CD4-positive, alpha-beta memory T cell (primary cell): ENCODE data around the gene LRRC70. TPM values are rescaled to one million over a fixed set of nuclear protein-coding genes. Genes with fewer than 3 reads are reported as not detected.

Source experiments
- CTCF ChIA-PET: fragments of 350-600 bp; sonication (Branson Sonifier 250); formaldehyde crosslinking; loops from one replicate; lab custom pipeline; 2021; ENCODE audit warnings: inconsistent platforms; ENCODE audit not compliant: partially characterized antibody; lab: Charles Lee
- POLR2A ChIA-PET: fragments of 350-600 bp; sonication (Branson Sonifier 250); formaldehyde crosslinking; loops from one replicate; lab custom pipeline; 2021; ENCODE audit not compliant: partially characterized antibody; lab: Charles Lee
- DNase-seq, 5 donors: peaks; one replicate each; pipeline versions ENCODE4 v3.0.0 to v3.0.0-alpha.2; 2020 to 2022; ENCODE audit warnings: mixed read lengths in 1 of 5
- H3K27ac ChIP-seq: one replicate; pipeline ENCODE4 v1.7.0; 2013; ENCODE audit warnings: low read depth, low read length
- H3K27me3 ChIP-seq: 2 replicates; pipeline ENCODE4 v1.7.0; 2013; ENCODE audit warnings: mild to moderate bottlenecking, low read length, moderate library complexity; ENCODE audit not compliant: insufficient read depth
- H3K36me3 ChIP-seq: 2 replicates; pipeline ENCODE4 v1.7.0; 2013; ENCODE audit warnings: mild to moderate bottlenecking, low read length, moderate library complexity; ENCODE audit not compliant: insufficient read depth
- H3K4me1 ChIP-seq: 2 replicates; pipeline ENCODE4 v1.7.0; 2013; ENCODE audit warnings: mild to moderate bottlenecking, low read length, moderate library complexity; ENCODE audit not compliant: insufficient read depth
- H3K4me3 ChIP-seq, 2 donors: one replicate each; pipeline ENCODE4 v1.7.0; 2013; ENCODE audit warnings: low read length in 2 of 2, mild to moderate bottlenecking in 1 of 2
- H3K9me3 ChIP-seq, 2 donors: one replicate each; pipeline ENCODE4 v1.7.0; 2013; ENCODE audit warnings: low read length in 2 of 2, control low read depth in 1 of 2; ENCODE audit not compliant: control insufficient read depth in 1 of 2
- H3K27ac Mint-ChIP-seq, 7 donors: one replicate each; pipeline ENCODE4 v1.8.0; 2020 to 2021; ENCODE audit warnings: mixed read lengths in 7 of 7, mild to moderate bottlenecking in 6 of 7, inconsistent platforms in 3 of 7, moderate library complexity in 3 of 7
- H3K27me3 Mint-ChIP-seq, 2 donors: one replicate each; pipeline ENCODE4 v1.8.0; 2020 to 2021; ENCODE audit warnings: mixed read lengths in 2 of 2
- H3K36me3 Mint-ChIP-seq, 2 donors: one replicate each; pipeline ENCODE4 v1.8.0; 2020 to 2021; ENCODE audit warnings: mixed read lengths in 2 of 2, inconsistent platforms in 1 of 2, mild to moderate bottlenecking in 1 of 2
- H3K4me1 Mint-ChIP-seq, 4 donors: one replicate each; pipeline ENCODE4 v1.8.0; 2020 to 2021; ENCODE audit warnings: mixed read lengths in 4 of 4, mild to moderate bottlenecking in 1 of 4
- H3K4me3 Mint-ChIP-seq, 8 donors: one replicate each; pipeline ENCODE4 v1.8.0; 2020 to 2021; ENCODE audit warnings: mixed read lengths in 8 of 8, mild to moderate bottlenecking in 7 of 8, moderate library complexity in 6 of 8, inconsistent platforms in 3 of 8
- H3K9me3 Mint-ChIP-seq, 8 donors: one replicate each; pipeline ENCODE4 v1.8.0; 2020 to 2021; ENCODE audit warnings: mixed read lengths in 8 of 8, mild to moderate bottlenecking in 5 of 8, inconsistent platforms in 3 of 8, moderate library complexity in 1 of 8
- intact Hi-C: fragments of 100-400 bp; cut with micrococcal nuclease; formaldehyde crosslinking; loops from one replicate; pipeline ENCODE4 v1.15.1; 2023
- polyA plus RNA-seq, 2 donors: library from polyadenylated mRNA; unstranded; fragments of 300-500 nt; fragmentation: Illumina TruSeq; gene quantifications; one replicate each; pipeline ENCODE4 v1.2.3, GENCODE V29; 2021
- total RNA-seq, 2 experiments: library from RNA; stranded (reverse); gene quantifications; one replicate each; pipeline ENCODE4 v1.2.3, GENCODE V29; 2021

Gene LRRC70
- total and polyA plus RNA-seq, 4 experiments from 2014 or later = 0.17 to 1.4 (median 0.58) TPM

- ChIA-PET CTCF (interaction anchor here (1.1 kb wide), 1 partner anchor 10 kb away, joined by 3 read pairs; no protein-coding TSS in a partner anchor), POLR2A (interaction anchor here (0.7 kb wide), 1 partner anchor 34 kb away, joined by 3 read pairs; no protein-coding TSS in a partner anchor)
- Histone ChIP-seq H3K36me3 (no peaks in the 10 kb centered on the region), H3K27ac (no peak overlapping the region), H3K27me3 (no peaks in the 10 kb centered on the region), H3K4me3 (no peak overlapping the region), H3K4me1 (no peaks in the 10 kb centered on the region), H3K9me3 (no peaks in the 10 kb centered on the region)
- intact Hi-C loops = no loop called here
- peak overlapping the region in 1 of 7 donors; percentile 27 for H3K27ac Mint-ChIP-seq
- no peaks in the 10 kb centered on the region for H3K9me3 Mint-ChIP-seq
- H3K36me3 Mint-ChIP-seq = peaks cover 13 to 42% of the 10 kb centered on the region in 2 donors
- DNase-seq = no peak
- H3K4me3 Mint-ChIP-seq = no peak overlapping the region
- no peaks in the 10 kb centered on the region for H3K27me3 Mint-ChIP-seq
- peaks cover 20 to 40% (median 23%) of the 10 kb centered on the region in 4 donors for H3K4me1 Mint-ChIP-seq
These were observed 5.8 kb downstream of the LRRC70 start for GRCh38 chr5:62584391-62584790.

GRCh38 chr5:62585306-62585705 lies 6.7 kb downstream of the LRRC70 start:
- Mint-ChIP-seq H3K9me3 (no peaks in the 10 kb centered on the region), H3K4me1 (peaks cover 19 to 38% (median 23%) of the 10 kb centered on the region in 4 donors), H3K27ac (peak overlapping the region in 3 of 7 donors; percentile 8 to 81 (median 27)), H3K4me3 (no peak overlapping the region), H3K27me3 (no peaks in the 10 kb centered on the region), H3K36me3 (peaks cover 15 to 42% of the 10 kb centered on the region in 2 donors)
- Histone ChIP-seq H3K9me3 (no peaks in the 10 kb centered on the region), H3K36me3 (no peaks in the 10 kb centered on the region), H3K4me3 (no peak overlapping the region), H3K27me3 (no peaks in the 10 kb centered on the region), H3K27ac (no peak overlapping the region), H3K4me1 (no peaks in the 10 kb centered on the region)
- intact Hi-C loops = no loop called here
- POLR2A ChIA-PET = no interaction called here
- CTCF ChIA-PET = no interaction called here
- DNase-seq = no peak

- H3K36me3 Mint-ChIP-seq = peaks cover 10 to 38% of the 10 kb centered on the region in 2 donors
- no peaks in the 10 kb centered on the region for H3K9me3 Mint-ChIP-seq
- Histone ChIP-seq H3K27me3 (no peaks in the 10 kb centered on the region), H3K36me3 (no peaks in the 10 kb centered on the region), H3K4me3 (no peak overlapping the region), H3K27ac (no peak overlapping the region), H3K9me3 (no peaks in the 10 kb centered on the region), H3K4me1 (no peaks in the 10 kb centered on the region)
- DNase-seq = no peak
- no peak overlapping the region for H3K4me3 Mint-ChIP-seq
- POLR2A ChIA-PET = no interaction called here
- H3K27me3 Mint-ChIP-seq = no peaks in the 10 kb centered on the region
- peaks cover 14 to 34% (median 21%) of the 10 kb centered on the region in 4 donors for H3K4me1 Mint-ChIP-seq
- CTCF ChIA-PET = interaction anchor here (1.3 to 2.5 kb wide), 2 partner anchors 15 to 126 kb away, joined by 5 to 6 read pairs; no protein-coding TSS in a partner anchor
- H3K27ac Mint-ChIP-seq = peak overlapping the region in 2 of 7 donors; percentile 8 to 81
- intact Hi-C loops = no loop called here
These were observed 7.1 kb downstream of the LRRC70 start for GRCh38 chr5:62585751-62586150.

GRCh38 chr5:62587737-62588136 lies 9.1 kb downstream of the LRRC70 start:
- H3K4me1 ChIP-seq = no peaks in the 10 kb centered on the region
- DNase-seq = no peak
- no peak overlapping the region for H3K4me3 Mint-ChIP-seq
- H3K27me3 ChIP-seq = no peaks in the 10 kb centered on the region
- no peak overlapping the region for H3K27ac Mint-ChIP-seq
- no peak overlapping the region for H3K4me3 ChIP-seq
- CTCF ChIA-PET = interaction anchor here (2.5 kb wide), 1 partner anchor 128 kb away, joined by 6 read pairs; no protein-coding TSS in a partner anchor
- no peaks in the 10 kb centered on the region for H3K36me3 ChIP-seq
- H3K27me3 Mint-ChIP-seq = no peaks in the 10 kb centered on the region
- POLR2A ChIA-PET = no interaction called here
- intact Hi-C loops = no loop called here
- H3K27ac ChIP-seq = no peak overlapping the region
- H3K9me3 Mint-ChIP-seq = no peaks in the 10 kb centered on the region
- no peaks in the 10 kb centered on the region for H3K9me3 ChIP-seq
- H3K36me3 Mint-ChIP-seq = peaks cover 16 to 47% of the 10 kb centered on the region in 2 donors
- peaks cover 12 to 24% (median 15%) of the 10 kb centered on the region in 4 donors for H3K4me1 Mint-ChIP-seq

GRCh38 chr5:62588668-62589067 lies 10.0 kb downstream of the LRRC70 start:
- CTCF ChIA-PET = no interaction called here
- H3K4me3 Mint-ChIP-seq = no peak overlapping the region
- no peaks in the 10 kb centered on the region for H3K9me3 ChIP-seq

GRCh38 chr5:62589504-62589903 lies 10.9 kb downstream of the LRRC70 start:
- intact Hi-C loops = no loop called here
- Mint-ChIP-seq H3K27ac (no peak overlapping the region), H3K36me3 (peaks cover 24 to 56% of the 10 kb centered on the region in 2 donors), H3K4me3 (no peak overlapping the region), H3K4me1 (peaks cover 12 to 18% (median 17%) of the 10 kb centered on the region in 4 donors), H3K9me3 (no peaks in the 10 kb centered on the region), H3K27me3 (no peaks in the 10 kb centered on the region)
- Histone ChIP-seq H3K27me3 (no peaks in the 10 kb centered on the region), H3K4me1 (no peaks in the 10 kb centered on the region), H3K36me3 (no peaks in the 10 kb centered on the region), H3K9me3 (no peaks in the 10 kb centered on the region), H3K27ac (no peak overlapping the region), H3K4me3 (no peak overlapping the region)
- no peak for DNase-seq
- CTCF ChIA-PET = interaction anchor here (1.4 kb wide), 1 partner anchor 15 kb away, joined by 5 read pairs; no protein-coding TSS in a partner anchor
- POLR2A ChIA-PET = no interaction called here

More at GRCh38 chr5:62588668-62589067, 10.0 kb downstream of the LRRC70 start:
- H3K9me3 Mint-ChIP-seq = no peaks in the 10 kb centered on the region
- peaks cover 12 to 24% (median 17%) of the 10 kb centered on the region in 4 donors for H3K4me1 Mint-ChIP-seq
- no peaks in the 10 kb centered on the region for H3K27me3 Mint-ChIP-seq
- Histone ChIP-seq H3K4me1 (no peaks in the 10 kb centered on the region), H3K27ac (no peak overlapping the region), H3K36me3 (no peaks in the 10 kb centered on the region), H3K27me3 (no peaks in the 10 kb centered on the region), H3K4me3 (no peak overlapping the region)
- POLR2A ChIA-PET = no interaction called here
- peak overlapping the region in 1 of 7 donors; percentile 15 for H3K27ac Mint-ChIP-seq
- intact Hi-C loops = no loop called here
- peaks cover 23 to 55% of the 10 kb centered on the region in 2 donors for H3K36me3 Mint-ChIP-seq
- DNase-seq = no peak

- H3K36me3 Mint-ChIP-seq = peaks cover 30 to 61% of the 10 kb centered on the region in 2 donors
- no peak overlapping the region for H3K27ac ChIP-seq
- CTCF ChIA-PET = interaction anchor here (0.6 to 1.4 kb wide), 2 partner anchors 15 to 134 kb away, joined by 3 to 5 read pairs; no protein-coding TSS in a partner anchor
- H3K9me3 Mint-ChIP-seq = no peaks in the 10 kb centered on the region
- no peaks in the 10 kb centered on the region for H3K27me3 Mint-ChIP-seq
- POLR2A ChIA-PET = no interaction called here
- H3K4me1 Mint-ChIP-seq = peaks cover 5 to 18% (median 10%) of the 10 kb centered on the region in 4 donors
- H3K4me3 Mint-ChIP-seq = no peak overlapping the region
- no peaks in the 10 kb centered on the region for H3K9me3 ChIP-seq
- no peaks in the 10 kb centered on the region for H3K27me3 ChIP-seq
- H3K4me3 ChIP-seq = no peak overlapping the region
- H3K4me1 ChIP-seq = no peaks in the 10 kb centered on the region
- intact Hi-C loops = no loop called here
- H3K36me3 ChIP-seq = no peaks in the 10 kb centered on the region
- DNase-seq = no peak
- no peak overlapping the region for H3K27ac Mint-ChIP-seq
These were observed 11.8 kb downstream of the LRRC70 start for GRCh38 chr5:62590387-62590786.
